Renal pelvis (tissue), 4 donors: Measurements from ENCODE around the gene LVRN. TPM values are rescaled to one million over a fixed set of nuclear protein-coding genes. Genes with fewer than 3 reads are reported as not detected.
A peak's percentile ranks its signal among the peaks of the same experiment; 100 is the strongest.

Experiments used
- DNase-seq: peaks from one replicate; pipeline ENCODE4 v3.0.0-alpha.2; 2013
- polyA plus RNA-seq, 3 donors: library from polyadenylated mRNA; unstranded; fragments of 120-200 nt; gene quantifications; one replicate each; pipeline ENCODE4 v1.2.1, GENCODE V29; 2013; ENCODE audit not compliant: insufficient read length in 3 of 3

The LVRN gene
- polyA plus RNA-seq, 3 donors, result 0.65 to 1.4 (median 1.2) TPM

GRCh38 chr5:116013936-116014335 is 51.7 kb downstream of the LVRN start:
- no peak for DNase-seq

GRCh38 chr5:116023619-116024018 is 61.3 kb downstream of the LVRN start:
- no peak for DNase-seq

- DNase-seq, result no peak
Observed at GRCh38 chr5:116025866-116026265, 63.6 kb downstream of the LVRN start.

GRCh38 chr5:116032094-116032517 is 69.8 kb downstream of the LVRN start, which contains the start of gene ARL14EPL:
TSS of gene ARL14EPL (plus strand) at chr5:116032472. CDS start at chr5:116051466, 18,994 bp downstream.
- DNase-seq, result no peak

- DNase-seq, result no peak
Observed at GRCh38 chr5:116032991-116033390, 70.7 kb downstream of the LVRN start.

GRCh38 chr5:116035123-116035522 is 72.8 kb downstream of the LVRN start:
- DNase-seq, result no peak

GRCh38 chr5:116037236-116037822 is 75.1 kb downstream of the LVRN start:
- no peak for DNase-seq

- DNase-seq, result no peak
Observed at GRCh38 chr5:116038817-116039216, 76.5 kb downstream of the LVRN start.

- DNase-seq, result no peak
Observed at GRCh38 chr5:116042375-116042774, 80.1 kb downstream of the LVRN start.

GRCh38 chr5:116044073-116044472 is 81.8 kb downstream of the LVRN start:
- peak; percentile 20 for DNase-seq

GRCh38 chr5:116045821-116046220 is 83.5 kb downstream of the LVRN start:
- DNase-seq, result no peak

GRCh38 chr5:116046261-116046660 is 84.0 kb downstream of the LVRN start:
- no peak for DNase-seq

- no peak for DNase-seq
Observed at GRCh38 chr5:116046823-116047222, 84.5 kb downstream of the LVRN start.

- no peak for DNase-seq
Observed at GRCh38 chr5:116058346-116058936, 96.2 kb downstream of the LVRN start.

- no peak for DNase-seq
Observed at GRCh38 chr5:116062352-116062751, 100.1 kb downstream of the LVRN start.

- no peak for DNase-seq
Observed at GRCh38 chr5:116063950-116064349, 101.7 kb downstream of the LVRN start.

- DNase-seq, result peak; percentile 48
Observed at GRCh38 chr5:116068028-116068632, 105.9 kb downstream of the LVRN start.

- no peak for DNase-seq
Observed at GRCh38 chr5:116071211-116071610, 108.9 kb downstream of the LVRN start.

- no peak for DNase-seq
Observed at GRCh38 chr5:116075191-116075831, 113.0 kb downstream of the LVRN start.

- DNase-seq, result no peak
Observed at GRCh38 chr5:116076496-116076895, 114.2 kb downstream of the LVRN start.
